ENCODE results near the gene PGA4. TPM values are rescaled to one million over a fixed set of nuclear protein-coding genes. Genes with fewer than 3 reads are reported as not detected.
A peak's percentile ranks its signal among the peaks of the same experiment; 100 is the strongest.

Gene PGA4
- polyA plus RNA-seq, 1 of the 3 experiments (the other 2 are of a cell fraction), result not detected

DNA sequence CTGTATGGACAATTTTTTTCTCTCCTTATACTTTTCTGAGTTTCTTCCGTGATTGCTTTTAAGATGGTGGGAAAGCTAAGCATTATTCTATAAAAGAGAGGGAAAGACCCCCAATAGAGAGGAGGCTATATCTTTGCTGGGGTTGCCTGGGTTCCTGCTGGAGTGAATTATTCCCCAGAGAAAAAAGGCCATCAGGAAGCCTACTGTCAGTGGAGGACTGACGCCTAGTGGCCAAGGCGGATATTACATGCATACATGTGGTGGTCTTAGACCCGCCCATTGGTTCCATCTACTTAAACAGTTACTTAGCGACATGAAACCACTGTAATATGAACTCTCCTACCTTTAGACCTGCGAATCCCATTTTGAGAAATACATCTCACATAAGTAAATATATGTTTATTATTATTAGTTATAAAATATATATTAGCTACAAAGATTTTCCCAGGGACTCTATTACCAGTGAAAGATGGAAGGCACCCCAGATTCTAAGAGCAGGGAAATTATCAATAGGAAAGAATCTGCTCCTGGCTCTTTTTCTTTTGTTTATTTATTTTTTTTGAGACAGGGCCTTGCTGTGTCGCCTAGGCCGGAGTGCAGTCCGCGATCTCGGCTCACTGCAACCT is 34.5 kb upstream of the PGA4 start (continued):
- TF ChIP-seq GATA2 (CRISPR knock-in tag; IDR thresholded peaks at IDR 0.05) (no peak), RAD21 (IDR thresholded peaks at IDR 0.05; ENCODE audit: low read length) (peak; percentile 96), TAF1 (IDR thresholded peaks at IDR 0.05; ENCODE audit: borderline replicate concordance, low read depth, low read length) (no peak), RXRA (IDR thresholded peaks at IDR 0.05; ENCODE audit: borderline replicate concordance, low read depth) (no peak), FOXM1 (IDR thresholded peaks at IDR 0.05; ENCODE audit: low read depth) (no peak), FOSL2 (IDR thresholded peaks at IDR 0.05; ENCODE audit: borderline replicate concordance, low read depth) (no peak)

DNA sequence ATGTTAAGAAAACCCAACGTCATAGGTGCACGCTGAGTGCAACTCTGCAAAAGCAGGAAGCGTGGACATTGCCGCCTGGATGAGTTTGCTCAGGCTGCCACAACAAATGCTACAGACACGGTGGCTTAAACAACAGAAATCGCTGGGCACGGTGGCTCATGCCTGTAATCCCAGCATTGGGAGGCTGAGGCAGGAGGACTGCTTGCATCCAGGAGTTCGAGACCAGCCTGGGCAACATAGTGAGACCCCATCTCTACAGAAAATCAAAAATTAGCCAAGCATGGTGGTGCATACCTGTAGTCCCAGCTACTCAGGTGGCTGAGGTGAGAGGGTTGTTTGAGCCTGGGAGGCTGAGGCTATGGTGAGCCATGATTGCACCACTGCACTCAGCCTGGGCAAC is 32.2 kb upstream of the PGA4 start:
- CTCF ChIA-PET, result interaction anchor here (4.5 to 6.9 kb wide), 2 partner anchors 62 to 359 kb away, joined by 34 to 61 read pairs; no protein-coding TSS in a partner anchor
- 55% methylated on average over 8 of the region's 8 CpGs for WGBS (ENCODE audit: low lambda C conversion rate)

DNA sequence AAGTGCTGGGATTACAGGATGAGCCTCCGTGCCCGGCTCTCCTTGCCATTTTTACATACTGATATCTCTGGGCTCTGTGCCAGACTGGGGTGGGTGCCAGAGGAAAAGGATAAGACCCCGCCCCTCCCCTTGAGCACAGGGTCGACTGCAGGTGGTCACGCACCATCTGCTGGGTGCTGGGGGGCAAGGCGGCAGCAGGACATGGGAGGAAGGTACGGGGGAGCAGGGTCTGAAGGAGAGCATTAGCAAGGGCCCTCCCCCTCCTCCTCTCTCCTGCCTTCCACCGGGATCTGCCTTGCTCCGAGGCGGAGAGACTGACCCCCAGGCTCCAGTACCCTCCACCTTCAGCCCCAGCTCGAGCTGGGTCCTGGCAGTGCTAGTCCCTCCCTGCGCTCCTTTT is 28.6 kb upstream of the PGA4 start:
- H3K4me3 ChIP-seq (ENCODE audit: low read depth in 2 of 2, low read length in 1 of 2), result no peak overlapping the region
- H3K27ac ChIP-seq (ENCODE audit: low read depth in 2 of 2, low read length in 1 of 2), result no peak overlapping the region
- H3K9ac ChIP-seq, result no peak overlapping the region
- H2AFZ ChIP-seq (ENCODE audit: low read depth), result no peak overlapping the region
- no peak overlapping the region for H3K4me2 ChIP-seq
- H3K27me3 ChIP-seq (ENCODE audit: insufficient read depth), result peaks cover 4% of the 10 kb centered on the region; the same call in 1 of the 2 replicates
- no peaks in the 10 kb centered on the region for H3K9me3 ChIP-seq
- no peaks in the 10 kb centered on the region for H3K79me2 ChIP-seq (ENCODE audit: insufficient read depth)
- no peaks in the 10 kb centered on the region for H3F3A ChIP-seq (replicated peaks; ENCODE audit: insufficient read depth)
- ChIA-PET POLR2A (no interaction called here), CTCF (interaction anchor here (1.0 to 1.9 kb wide), 3 partner anchors 11 to 363 kb away, joined by 3 to 5 read pairs (median 3); no protein-coding TSS in a partner anchor)
- peak; percentile 45 for DNase-seq
- H3K9me2 ChIP-seq, result no peaks in the 10 kb centered on the region
- no peaks in the 10 kb centered on the region for H3K36me3 ChIP-seq (replicated peaks in 1 of 2; ENCODE audit: control insufficient read depth in 1 of 2, insufficient read depth in 2 of 2, low read length in 1 of 2)
- no peaks in the 10 kb centered on the region for H4K20me1 ChIP-seq (ENCODE audit: insufficient read depth)
- WGBS (ENCODE audit: low lambda C conversion rate), result 38% methylated on average over 11 of the region's 12 CpGs
- H3K4me1 ChIP-seq (ENCODE audit: control insufficient read depth in 1 of 2, insufficient read depth in 2 of 2, low read depth in 1 of 2, low read length in 1 of 2), result no peaks in the 10 kb centered on the region
- TF ChIP-seq FOXJ3 (CRISPR knock-in tag; IDR thresholded peaks at IDR 0.05) (no peak), FOXM1 (IDR thresholded peaks at IDR 0.05; ENCODE audit: low read depth) (no peak), POLR2AphosphoS5 (IDR thresholded peaks at IDR 0.05; ENCODE audit: low read depth, low read length) (no peak), EZH2phosphoT487 (IDR thresholded peaks at IDR 0.05; ENCODE audit: borderline replicate concordance, low read depth) (no peak), JUND (IDR thresholded peaks at IDR 0.05) (no peak), CHD2 (IDR thresholded peaks at IDR 0.05; ENCODE audit: low read length, partially characterized antibody) (no peak), TAF1 (IDR thresholded peaks at IDR 0.05; ENCODE audit: borderline replicate concordance, low read depth, low read length) (no peak), ZBTB33 (IDR thresholded peaks at IDR 0.05; ENCODE audit: borderline replicate concordance, low read depth) (no peak), RCOR1 (IDR thresholded peaks at IDR 0.05; ENCODE audit: low read length) (no peak), GATA2 (CRISPR knock-in tag; IDR thresholded peaks at IDR 0.05) (no peak), CTCF (IDR thresholded peaks at IDR 0.05) (no peak), RAD21 (IDR thresholded peaks at IDR 0.05; ENCODE audit: low read length) (no peak), GABPA (IDR thresholded peaks at IDR 0.05; ENCODE audit: low read depth) (no peak)
- TF ChIP-seq, protein P1, sequence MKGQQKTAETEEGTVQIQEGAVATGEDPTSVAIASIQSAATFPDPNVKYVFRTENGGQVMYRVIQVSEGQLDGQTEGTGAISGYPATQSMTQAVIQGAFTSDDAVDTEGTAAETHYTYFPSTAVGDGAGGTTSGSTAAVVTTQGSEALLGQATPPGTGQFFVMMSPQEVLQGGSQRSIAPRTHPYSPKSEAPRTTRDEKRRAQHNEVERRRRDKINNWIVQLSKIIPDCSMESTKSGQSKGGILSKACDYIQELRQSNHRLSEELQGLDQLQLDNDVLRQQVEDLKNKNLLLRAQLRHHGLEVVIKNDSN (IDR thresholded peaks at IDR 0.05; ENCODE audit: borderline replicate concordance, low read depth), result no peak

More for the DNA sequence above, 32.2 kb upstream of the PGA4 start:
- Histone ChIP-seq H2AFZ (ENCODE audit: low read depth) (no peak overlapping the region), H3K4me3 (ENCODE audit: low read depth in 2 of 2, low read length in 1 of 2) (no peak overlapping the region), H4K20me1 (ENCODE audit: insufficient read depth) (no peaks in the 10 kb centered on the region), H3K9me2 (no peaks in the 10 kb centered on the region), H3K9me3 (no peaks in the 10 kb centered on the region), H3K4me1 (ENCODE audit: control insufficient read depth in 1 of 2, insufficient read depth in 2 of 2, low read depth in 1 of 2, low read length in 1 of 2) (no peaks in the 10 kb centered on the region), H3K79me2 (ENCODE audit: insufficient read depth) (no peaks in the 10 kb centered on the region), H3K27me3 (ENCODE audit: insufficient read depth) (no peaks in the 10 kb centered on the region; the same call in 1 of the 2 replicates), H3K4me2 (no peak overlapping the region), H3F3A (replicated peaks; ENCODE audit: insufficient read depth) (no peaks in the 10 kb centered on the region), H3K36me3 (replicated peaks in 1 of 2; ENCODE audit: control insufficient read depth in 1 of 2, insufficient read depth in 2 of 2, low read length in 1 of 2) (no peaks in the 10 kb centered on the region), H3K27ac (ENCODE audit: low read depth in 2 of 2, low read length in 1 of 2) (no peak overlapping the region), H3K9ac (no peak overlapping the region)
- DNase-seq, result no peak
- no peak for TF ChIP-seq FOXJ3 (CRISPR knock-in tag; IDR thresholded peaks at IDR 0.05)
- TF ChIP-seq ELF1 (IDR thresholded peaks at IDR 0.05), result no peak
- no peak for TF ChIP-seq SMC3 (IDR thresholded peaks at IDR 0.05; ENCODE audit: low read depth, low read length)
- TF ChIP-seq, protein P2, sequence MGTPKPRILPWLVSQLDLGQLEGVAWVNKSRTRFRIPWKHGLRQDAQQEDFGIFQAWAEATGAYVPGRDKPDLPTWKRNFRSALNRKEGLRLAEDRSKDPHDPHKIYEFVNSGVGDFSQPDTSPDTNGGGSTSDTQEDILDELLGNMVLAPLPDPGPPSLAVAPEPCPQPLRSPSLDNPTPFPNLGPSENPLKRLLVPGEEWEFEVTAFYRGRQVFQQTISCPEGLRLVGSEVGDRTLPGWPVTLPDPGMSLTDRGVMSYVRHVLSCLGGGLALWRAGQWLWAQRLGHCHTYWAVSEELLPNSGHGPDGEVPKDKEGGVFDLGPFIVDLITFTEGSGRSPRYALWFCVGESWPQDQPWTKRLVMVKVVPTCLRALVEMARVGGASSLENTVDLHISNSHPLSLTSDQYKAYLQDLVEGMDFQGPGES (IDR thresholded peaks at IDR 0.05; ENCODE audit: low read depth, low read length), result no peak
- TF ChIP-seq JUND (IDR thresholded peaks at IDR 0.05), result no peak
- TF ChIP-seq GATA2 (CRISPR knock-in tag; IDR thresholded peaks at IDR 0.05), result no peak
- no peak for TF ChIP-seq EZH2phosphoT487 (IDR thresholded peaks at IDR 0.05; ENCODE audit: borderline replicate concordance, low read depth)
- no peak for TF ChIP-seq POLR2AphosphoS5 (IDR thresholded peaks at IDR 0.05; ENCODE audit: low read depth, low read length)
- no peak for TF ChIP-seq YY1 (IDR thresholded peaks at IDR 0.05; ENCODE audit: low read depth)
- POLR2A ChIA-PET, result no interaction called here
